Omental fat pad (tissue), 4 donors: ENCODE measurements around the gene AP1S1. TPM values are rescaled to one million over a fixed set of nuclear protein-coding genes. Genes with fewer than 3 reads are reported as not detected.
"Not testable (repeated sequence)": the region's sequence is repeated elsewhere in the genome, so short reads cannot be mapped to it uniquely, and the experiment has no call there.

ENCODE experiments used
- ATAC-seq: fragments of 150-250 bp; one replicate; pipeline ENCODE4 v1.9.1; 2016; ENCODE audit warnings: mild to moderate bottlenecking, moderate library complexity; ENCODE audit not compliant: low FRiP score
- DNase-seq: peaks from one replicate; pipeline ENCODE4 v3.0.0-alpha.2; 2019; ENCODE audit warnings: low spot score
- CTCF ChIP-seq, 3 donors: fragments of 450-650 bp; IDR thresholded peaks; one replicate each; pipeline ENCODE4 v1.5.1; 2016 to 2017; ENCODE audit warnings: antibody characterized with exemption in 3 of 3, mild to moderate bottlenecking in 3 of 3, moderate library complexity in 2 of 3
- total RNA-seq, 4 donors: library from RNA; depleted of rRNA; stranded (reverse); fragments of >200 nt; gene quantifications; one replicate each; pipeline ENCODE4 v1.1.0, GENCODE V29; 2016

The AP1S1 gene
- total RNA-seq, 4 donors from 2014 or later: 30.7 to 52.3 (median 36.4) TPM

DNA sequence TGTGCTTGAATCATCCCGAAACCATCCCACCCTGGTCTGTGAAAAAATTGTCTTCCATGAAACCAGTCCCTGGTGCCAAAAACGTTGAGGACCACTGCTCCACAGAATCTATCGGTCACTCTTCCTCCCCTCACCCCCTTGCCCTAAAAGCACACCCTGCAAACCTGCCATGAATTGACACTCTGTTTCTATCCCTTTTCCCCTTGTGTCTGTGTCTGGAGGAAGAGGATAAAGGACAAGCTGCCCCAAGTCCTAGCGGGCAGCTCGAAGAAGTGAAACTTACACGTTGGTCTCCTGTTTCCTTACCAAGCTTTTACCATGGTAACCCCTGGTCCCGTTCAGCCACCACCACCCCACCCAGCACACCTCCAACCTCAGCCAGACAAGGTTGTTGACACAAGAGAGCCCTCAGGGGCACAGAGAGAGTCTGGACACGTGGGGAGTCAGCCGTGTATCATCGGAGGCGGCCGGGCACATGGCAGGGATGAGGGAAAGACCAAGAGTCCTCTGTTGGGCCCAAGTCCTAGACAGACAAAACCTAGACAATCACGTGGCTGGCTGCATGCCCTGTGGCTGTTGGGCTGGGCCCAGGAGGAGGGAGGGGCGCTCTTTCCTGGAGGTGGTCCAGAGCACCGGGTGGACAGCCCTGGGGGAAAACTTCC lies 28.2 kb upstream of the AP1S1 start:
- ATAC-seq (no peak), DNase-seq (no peak)
- no peak for TF ChIP-seq CTCF (IDR thresholded peaks at IDR 0.05)

- ATAC-seq: peak; percentile 64
- TF ChIP-seq CTCF (IDR thresholded peaks at IDR 0.05): no peak
- peak; percentile 70 for DNase-seq
These were observed 27.4 kb upstream of the AP1S1 start, which contains the start of gene SERPINE1 for GRCh38 chr7:101126651-101127459. SERPINE1 (plus strand) TSS chr7:101127104; CDS start chr7:101128394, 1,290 bp downstream.

- ATAC-seq: no peak
- DNase-seq: no peak
- TF ChIP-seq CTCF (IDR thresholded peaks at IDR 0.05): no peak
These were observed 26.7 kb upstream of the AP1S1 start for GRCh38 chr7:101127460-101128039.

DNA sequence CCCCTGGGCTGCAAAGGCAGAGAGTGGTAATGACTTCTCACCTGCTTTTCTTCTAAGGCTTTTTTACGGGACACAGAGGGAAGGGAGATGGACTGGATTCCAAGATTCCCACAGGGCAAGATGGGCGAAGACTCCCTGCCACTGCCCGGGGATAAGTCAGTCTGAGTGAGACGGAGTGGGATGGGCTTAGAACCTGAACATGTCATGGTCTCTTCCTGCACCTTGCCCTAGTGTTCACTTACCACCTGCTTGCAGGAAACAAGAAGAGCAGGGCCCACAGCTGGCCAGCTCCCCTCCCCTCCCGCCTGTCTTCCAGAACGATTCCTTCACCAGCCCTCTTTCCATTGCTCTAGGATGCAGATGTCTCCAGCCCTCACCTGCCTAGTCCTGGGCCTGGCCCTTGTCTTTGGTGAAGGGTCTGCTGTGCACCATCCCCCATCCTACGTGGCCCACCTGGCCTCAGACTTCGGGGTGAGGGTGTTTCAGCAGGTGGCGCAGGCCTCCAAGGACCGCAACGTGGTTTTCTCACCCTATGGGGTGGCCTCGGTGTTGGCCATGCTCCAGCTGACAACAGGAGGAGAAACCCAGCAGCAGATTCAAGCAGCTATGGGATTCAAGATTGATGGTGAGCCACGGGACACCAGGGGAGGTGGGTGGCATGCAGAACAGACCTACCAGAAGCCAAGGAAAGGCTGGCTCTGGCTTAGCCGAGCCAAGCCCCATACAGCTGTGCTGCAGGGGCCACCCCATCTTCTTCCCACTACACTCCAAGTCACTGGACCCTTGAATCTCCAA lies 26.0 kb upstream of the AP1S1 start:
- ATAC-seq: no peak
- TF ChIP-seq CTCF (IDR thresholded peaks at IDR 0.05): no peak
- no peak for DNase-seq

DNA sequence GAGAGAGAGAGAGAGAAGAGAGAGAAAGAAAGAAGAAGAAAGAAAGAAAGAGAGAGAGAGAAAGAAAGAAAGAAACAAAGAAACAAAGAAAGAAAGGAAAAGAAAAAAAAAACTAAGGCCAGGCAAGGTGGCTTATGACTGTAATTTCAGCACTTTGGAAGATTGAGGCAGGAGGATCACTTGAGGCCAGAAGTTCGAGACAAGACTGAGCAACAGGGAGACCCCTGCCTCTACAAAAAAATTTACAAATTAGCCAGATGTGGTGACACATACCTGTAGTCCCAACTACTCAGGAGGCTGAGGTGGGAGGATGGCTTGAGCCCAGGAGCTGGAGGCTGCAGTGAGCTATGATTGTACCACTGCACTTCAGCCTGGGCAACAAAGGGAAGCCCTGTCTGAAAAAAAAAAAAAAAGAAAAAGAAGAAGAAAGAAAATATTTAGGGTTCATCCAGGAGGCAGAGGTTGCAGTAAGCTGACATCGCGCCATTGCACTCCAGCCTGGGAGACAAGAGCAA lies 24.6 kb upstream of the AP1S1 start:
- no peak for TF ChIP-seq CTCF (IDR thresholded peaks at IDR 0.05)
- DNase-seq (no peak), ATAC-seq (no peak)

DNA sequence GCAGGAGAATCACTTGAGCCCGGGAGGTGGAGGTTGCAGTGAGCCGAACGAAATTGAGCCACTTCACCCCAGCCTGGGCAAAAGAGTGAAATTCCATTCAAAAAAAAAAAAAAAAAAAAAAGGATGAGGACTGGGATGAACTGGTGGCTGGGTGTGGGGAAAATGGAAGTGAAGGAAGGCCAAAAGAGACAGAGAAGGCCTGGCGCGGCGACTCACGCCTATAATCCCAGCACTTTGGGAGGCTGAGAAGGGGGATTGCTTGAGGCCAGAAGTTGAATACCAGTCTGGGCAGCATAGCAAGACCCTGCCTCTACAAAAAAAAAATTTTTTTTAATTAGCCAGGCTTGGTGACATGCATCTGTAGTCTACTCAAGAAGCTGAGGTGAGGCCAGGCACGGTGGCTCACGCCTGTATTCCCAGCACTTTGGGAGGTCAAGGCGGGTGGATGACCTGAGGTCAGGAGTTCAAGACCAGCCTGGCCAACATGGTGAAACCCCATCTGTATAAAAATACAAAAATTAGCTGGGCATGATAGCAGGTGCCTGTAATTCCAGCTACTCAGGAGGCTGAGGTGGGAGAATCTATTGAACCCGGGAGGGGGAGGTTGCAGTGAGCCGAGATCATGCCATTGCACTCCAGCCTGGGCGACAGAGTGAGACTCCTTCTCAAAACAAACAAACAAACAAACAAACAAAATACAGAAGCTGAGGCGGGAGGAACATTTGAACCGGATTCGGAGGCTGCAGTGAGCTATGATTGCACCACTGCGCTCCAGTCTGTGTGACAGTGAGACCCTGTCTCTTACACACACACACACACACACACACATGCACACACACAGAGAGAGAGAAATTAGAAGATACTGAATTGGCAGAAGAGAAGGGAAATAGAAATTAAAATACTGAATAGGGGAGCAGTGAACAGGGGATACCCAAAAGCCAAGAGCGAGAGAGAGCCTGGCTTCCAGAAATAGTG lies 21.4 kb upstream of the AP1S1 start:
- ATAC-seq, DNase-seq: not testable (repeated sequence)
